Measurements from ENCODE around the gene ECE1.
"Not testable (repeated sequence)": the region's sequence is repeated elsewhere in the genome, so short reads cannot be mapped to it uniquely, and the experiment has no call there.

ECE1 gene

GRCh38 chr1:21198929-21199328, 91.3 kb downstream of the ECE1 start:
- TF ChIP-seq CTCF (IDR thresholded peaks at IDR 0.05; ENCODE audit: low read depth, low read length, missing control alignments), result no peak
- no peak for DNase-seq (ENCODE audit: low read depth)
- H3K4me3 ChIP-seq (ENCODE audit: low read depth, low read length), result no peak overlapping the region

- TF ChIP-seq CTCF (IDR thresholded peaks at IDR 0.05; ENCODE audit: low read depth, low read length, missing control alignments), result no peak
- no peak overlapping the region for H3K4me3 ChIP-seq (ENCODE audit: low read depth, low read length)
- no peak for DNase-seq (ENCODE audit: low read depth)
Measured at GRCh38 chr1:21192871-21193270, 97.4 kb downstream of the ECE1 start.

DNA sequence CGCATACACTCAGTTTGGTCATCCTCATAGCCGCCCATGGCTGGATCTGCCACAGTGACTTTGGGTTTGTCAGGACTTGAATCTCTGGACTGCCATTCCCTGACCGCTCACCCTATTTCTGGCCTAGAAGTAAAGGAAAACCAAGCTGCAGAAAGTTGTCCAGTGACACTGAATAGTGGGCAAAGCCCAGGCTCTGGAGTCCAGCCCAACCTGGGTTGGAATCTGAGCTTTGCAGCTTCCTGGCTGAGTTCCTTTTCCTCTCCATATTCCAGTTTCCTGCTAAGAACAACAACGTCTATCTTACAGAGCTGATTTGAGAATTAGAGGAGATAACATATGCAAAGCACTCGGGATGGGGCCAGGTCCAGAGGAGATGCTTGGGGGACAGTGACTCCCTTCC, 98.0 kb downstream of the ECE1 start:
- H3K4me3 ChIP-seq (ENCODE audit: low read depth, low read length), result no peak overlapping the region
- no peak for TF ChIP-seq CTCF (IDR thresholded peaks at IDR 0.05; ENCODE audit: low read depth, low read length, missing control alignments)
- DNase-seq (ENCODE audit: low read depth), result no peak

DNA sequence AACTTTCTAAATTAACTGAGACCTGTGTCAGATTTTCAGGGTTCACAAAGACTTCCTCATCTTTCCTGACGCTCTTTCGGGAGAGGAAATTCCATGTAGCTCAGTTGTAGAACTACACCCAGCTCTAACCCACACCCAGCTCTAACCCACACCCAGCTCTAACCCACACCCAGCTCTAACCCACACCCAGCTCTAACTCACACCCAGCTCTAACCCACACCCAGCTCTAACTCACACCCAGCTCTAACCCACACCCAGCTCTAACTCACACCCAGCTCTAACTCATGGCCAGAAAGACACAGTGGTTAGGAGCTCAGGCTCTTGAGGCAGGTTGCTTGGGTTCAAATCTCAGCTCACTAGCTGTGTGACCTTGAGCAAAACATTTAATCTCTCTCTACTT, 99.5 kb downstream of the ECE1 start:
- not testable (repeated sequence) for H3K4me3 ChIP-seq (ENCODE audit: low read depth, low read length); DNase-seq (ENCODE audit: low read depth)

DNA sequence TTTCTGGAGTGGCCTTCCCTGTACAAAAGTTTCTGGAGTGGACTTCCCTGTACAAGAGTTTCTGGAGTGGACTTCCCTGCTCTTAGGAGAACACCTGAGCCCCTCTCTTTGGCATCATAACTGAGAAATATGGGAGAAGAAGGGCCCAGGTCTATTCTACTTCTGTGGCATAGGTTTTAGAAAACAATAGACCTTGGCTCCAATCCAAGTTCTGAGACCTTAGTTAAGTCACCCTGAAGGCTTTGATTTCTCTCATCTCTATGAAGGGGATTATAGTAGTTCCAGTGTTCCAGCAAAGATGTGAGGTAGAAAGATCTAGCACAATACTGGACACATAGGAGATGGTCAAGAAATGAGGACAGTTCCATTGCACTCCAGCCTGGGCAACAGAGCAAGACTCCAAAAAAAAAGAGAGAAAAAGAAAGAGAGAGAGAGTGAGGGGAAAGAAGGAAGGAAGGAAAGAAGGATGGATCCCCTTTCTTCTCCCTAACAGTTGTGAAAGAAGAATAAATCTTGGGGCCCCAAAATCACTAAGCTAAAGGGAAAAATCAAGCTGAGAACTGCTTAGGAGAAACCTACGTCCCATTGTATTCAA, 100.3 kb downstream of the ECE1 start:
- H3K4me3 ChIP-seq (ENCODE audit: low read depth, low read length), result no peak overlapping the region
- no peak for TF ChIP-seq CTCF (IDR thresholded peaks at IDR 0.05; ENCODE audit: low read depth, low read length, missing control alignments)
- DNase-seq (ENCODE audit: low read depth), result no peak

GRCh38 chr1:21189421-21189820, 100.8 kb downstream of the ECE1 start:
- no peak for TF ChIP-seq CTCF (IDR thresholded peaks at IDR 0.05; ENCODE audit: low read depth, low read length, missing control alignments)
- H3K4me3 ChIP-seq (ENCODE audit: low read depth, low read length), result no peak overlapping the region
- no peak for DNase-seq (ENCODE audit: low read depth)

GRCh38 chr1:21188235-21188634, 102.0 kb downstream of the ECE1 start:
- no peak for DNase-seq (ENCODE audit: low read depth)
- H3K4me3 ChIP-seq (ENCODE audit: low read depth, low read length), result no peak overlapping the region
- TF ChIP-seq CTCF (IDR thresholded peaks at IDR 0.05; ENCODE audit: low read depth, low read length, missing control alignments), result no peak

Data from GM12864 (cell line).